HFF-Myc (cell line): ENCODE measurements around the gene LGALSL.

ENCODE experiments used
- DNase-seq: peaks from one replicate; pipeline ENCODE4 v3.0.0-alpha.2; 2011; ENCODE audit warnings: low read depth; ENCODE audit errors: extremely low read depth
- H3K4me3 ChIP-seq: replicated peaks from 2 replicates; pipeline ENCODE4 v1.5.1; 2011; ENCODE audit warnings: low read depth, mild to moderate bottlenecking, control low read depth, low read length
- CTCF ChIP-seq: IDR thresholded peaks from 2 replicates; pipeline ENCODE4 v1.5.1; 2012; ENCODE audit warnings: mild to moderate bottlenecking, low read depth, low read length, control low read depth; ENCODE audit errors: missing control alignments

Gene LGALSL

GRCh38 chr2:64460330-64460729 lies 6.4 kb downstream of the LGALSL start:
- no peak overlapping the region for H3K4me3 ChIP-seq
- no peak for DNase-seq
- TF ChIP-seq CTCF = no peak

GRCh38 chr2:64461271-64462058 lies 7.5 kb downstream of the LGALSL start:
- DNase-seq = no peak
- TF ChIP-seq CTCF = no peak
- no peak overlapping the region for H3K4me3 ChIP-seq

- TF ChIP-seq CTCF = no peak
- DNase-seq = no peak
- no peak overlapping the region for H3K4me3 ChIP-seq
Observed at GRCh38 chr2:64462171-64462570, 8.2 kb downstream of the LGALSL start.

- no peak overlapping the region for H3K4me3 ChIP-seq
- no peak for TF ChIP-seq CTCF
- no peak for DNase-seq
Observed at GRCh38 chr2:64462940-64463700, 9.2 kb downstream of the LGALSL start.

GRCh38 chr2:64463781-64464180 lies 9.8 kb downstream of the LGALSL start:
- DNase-seq = peak; percentile 25
- no peak for TF ChIP-seq CTCF
- no peak overlapping the region for H3K4me3 ChIP-seq

- no peak for DNase-seq
- TF ChIP-seq CTCF = no peak
- no peak overlapping the region for H3K4me3 ChIP-seq
Observed at GRCh38 chr2:64466478-64467085, 12.6 kb downstream of the LGALSL start.
